Measurements from ENCODE around the gene FARSB.

DNA sequence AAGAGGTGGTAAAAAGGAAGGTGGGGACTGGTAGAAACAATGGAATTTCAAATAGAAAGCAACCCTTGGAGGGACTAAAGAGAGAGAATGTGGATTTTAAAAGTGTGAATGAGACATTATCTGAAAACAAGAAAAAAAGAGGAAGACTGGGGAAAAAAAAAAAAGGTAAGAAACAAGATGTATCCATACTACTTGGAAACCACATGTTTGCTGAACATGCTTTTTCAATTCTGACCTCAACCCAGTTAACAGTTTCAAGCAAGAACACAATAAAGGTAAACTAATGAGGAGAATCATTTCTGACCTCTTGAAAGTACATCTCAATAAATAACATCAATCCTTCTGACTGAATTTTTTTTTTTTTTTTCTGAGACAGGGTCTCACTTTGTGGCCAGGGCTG, 2.6 kb downstream of the FARSB start:
- TF ChIP-seq, protein P1, sequence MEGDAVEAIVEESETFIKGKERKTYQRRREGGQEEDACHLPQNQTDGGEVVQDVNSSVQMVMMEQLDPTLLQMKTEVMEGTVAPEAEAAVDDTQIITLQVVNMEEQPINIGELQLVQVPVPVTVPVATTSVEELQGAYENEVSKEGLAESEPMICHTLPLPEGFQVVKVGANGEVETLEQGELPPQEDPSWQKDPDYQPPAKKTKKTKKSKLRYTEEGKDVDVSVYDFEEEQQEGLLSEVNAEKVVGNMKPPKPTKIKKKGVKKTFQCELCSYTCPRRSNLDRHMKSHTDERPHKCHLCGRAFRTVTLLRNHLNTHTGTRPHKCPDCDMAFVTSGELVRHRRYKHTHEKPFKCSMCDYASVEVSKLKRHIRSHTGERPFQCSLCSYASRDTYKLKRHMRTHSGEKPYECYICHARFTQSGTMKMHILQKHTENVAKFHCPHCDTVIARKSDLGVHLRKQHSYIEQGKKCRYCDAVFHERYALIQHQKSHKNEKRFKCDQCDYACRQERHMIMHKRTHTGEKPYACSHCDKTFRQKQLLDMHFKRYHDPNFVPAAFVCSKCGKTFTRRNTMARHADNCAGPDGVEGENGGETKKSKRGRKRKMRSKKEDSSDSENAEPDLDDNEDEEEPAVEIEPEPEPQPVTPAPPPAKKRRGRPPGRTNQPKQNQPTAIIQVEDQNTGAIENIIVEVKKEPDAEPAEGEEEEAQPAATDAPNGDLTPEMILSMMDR (IDR thresholded peaks at IDR 0.05 in 8 of 11, conservative IDR thresholded peaks at IDR 0.05 in 3 of 11), result no peak
- no peak for TF ChIP-seq POLR2A (IDR thresholded peaks at IDR 0.05)
